Kidney (tissue), 14 donors: Measurements from ENCODE around the gene MACROD2. TPM values are rescaled to one million over a fixed set of nuclear protein-coding genes. Genes with fewer than 3 reads are reported as not detected.
A peak's percentile ranks its signal among the peaks of the same experiment; 100 is the strongest.

Experiments used
- DNase-seq, 5 donors: peaks; one replicate each; pipeline ENCODE4 v3.0.0-alpha.2; 2013 to 2020
- FAIRE-seq: peaks from 2 replicates; lab custom pipeline; 2012; peaks lifted over from hg19 to GRCh38; lab: Jason Lieb, UNC
- H3K27ac ChIP-seq, 2 donors: one replicate each; pipeline ENCODE4 v1.7.0; 2013; ENCODE audit warnings: low read depth in 2 of 2, low read length in 2 of 2, inconsistent platforms in 1 of 2
- H3K27me3 ChIP-seq: one replicate; pipeline ENCODE4 v1.7.1; 2013; ENCODE audit warnings: low read length, inconsistent platforms; ENCODE audit not compliant: control insufficient read depth, insufficient read depth
- H3K36me3 ChIP-seq, 3 donors: one replicate each; pipeline versions ENCODE4 v1.7.0 to v1.7.1; 2013; ENCODE audit warnings: low read length in 3 of 3, control low read depth in 1 of 3, inconsistent platforms in 1 of 3; ENCODE audit not compliant: insufficient read depth in 3 of 3, control insufficient read depth in 2 of 3
- H3K4me1 ChIP-seq, 3 donors: one replicate each; pipeline versions ENCODE4 v1.7.0 to v1.7.1; 2013; ENCODE audit warnings: low read length in 3 of 3, inconsistent platforms in 1 of 3, low read depth in 1 of 3; ENCODE audit not compliant: control insufficient read depth in 2 of 3, insufficient read depth in 2 of 3
- H3K4me3 ChIP-seq, 3 donors: one replicate each; pipeline versions ENCODE4 v1.7.0 to v1.8.1; 2013; ENCODE audit warnings: low read length in 3 of 3, control low read depth in 1 of 3, inconsistent platforms in 1 of 3
- H3K9ac ChIP-seq, 3 donors: one replicate each; pipeline versions ENCODE4 v1.7.0 to v1.7.1; 2013; ENCODE audit warnings: low read length in 3 of 3, control low read depth in 1 of 3, inconsistent platforms in 1 of 3
- H3K9me3 ChIP-seq, 3 donors: one replicate each; pipeline versions ENCODE4 v1.7.0 to v1.7.1; 2013; ENCODE audit warnings: low read length in 3 of 3, control low read depth in 1 of 3, inconsistent platforms in 1 of 3; ENCODE audit not compliant: control insufficient read depth in 2 of 3, insufficient read depth in 1 of 3
- intact Hi-C: fragments of 100-400 bp; cut with DNase I; formaldehyde crosslinking; loops from one replicate; pipeline ENCODE4 v1.11.1; 2022
- polyA plus RNA-seq: library from polyadenylated mRNA; stranded (reverse); fragments of 350-450 nt; fragmentation: Illumina TruSeq; extraction: RNeasy Lipid Tissue Mini Kit (QIAGEN cat#74804); gene quantifications from one replicate; pipeline ENCODE4 v1.2.3, GENCODE V29; 2014; ENCODE audit warnings: low read depth, low replicate concordance; ENCODE audit not compliant: insufficient read depth
- total RNA-seq: library from RNA; stranded (reverse); fragmentation: NEBNext Ultra II Directional; extraction: Animal tissue kit (Norgen Biotek cat#: 25700); gene quantifications from one replicate; pipeline ENCODE4 v1.2.1, GENCODE V29; 2021
- TF ChIP-seq, protein P1 (sequence below): IDR thresholded peaks from 3 replicates; pipeline ENCODE4 v1.5.1; 2012; ENCODE audit warnings: mild to moderate bottlenecking, moderate library complexity, borderline replicate concordance; ENCODE audit not compliant: insufficient read depth; ENCODE audit errors: extremely low read depth
- donor health status: control.
- donor health status: control.
- donor health status: control.
- donor health status: control.
- donor health status: control.
- donor health status: DM: yes; HTN: yes; CAD: no.
- donor health status: Normal renal cell carcinoma (clear cell type).

The MACROD2 gene
- total and polyA plus RNA-seq, 2 donors from 2014 or later: 3.0 to 10.0 TPM

DNA sequence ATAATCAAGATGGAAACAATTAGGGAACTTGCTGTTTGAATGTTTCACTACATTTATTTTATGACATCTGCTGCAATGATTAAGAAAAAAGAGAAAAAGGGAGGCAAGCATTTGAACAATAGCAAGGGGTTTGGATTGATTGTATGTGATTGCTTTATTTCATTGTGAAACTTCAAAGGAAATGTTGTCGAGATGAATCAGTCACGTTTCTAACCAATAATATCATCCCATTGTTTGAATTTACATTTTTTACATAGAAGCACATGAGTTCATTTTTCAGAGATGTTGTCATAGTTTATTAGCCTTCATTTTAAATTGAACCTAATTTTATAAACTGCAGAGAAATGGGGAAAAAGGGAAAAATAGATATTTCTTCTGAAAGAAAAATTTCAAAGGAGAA, 2006.0 kb downstream of the MACROD2 start:
- intact Hi-C loops: no loop called here
- H3K4me1 ChIP-seq: no peaks in the 10 kb centered on the region
- TF ChIP-seq, protein P1, sequence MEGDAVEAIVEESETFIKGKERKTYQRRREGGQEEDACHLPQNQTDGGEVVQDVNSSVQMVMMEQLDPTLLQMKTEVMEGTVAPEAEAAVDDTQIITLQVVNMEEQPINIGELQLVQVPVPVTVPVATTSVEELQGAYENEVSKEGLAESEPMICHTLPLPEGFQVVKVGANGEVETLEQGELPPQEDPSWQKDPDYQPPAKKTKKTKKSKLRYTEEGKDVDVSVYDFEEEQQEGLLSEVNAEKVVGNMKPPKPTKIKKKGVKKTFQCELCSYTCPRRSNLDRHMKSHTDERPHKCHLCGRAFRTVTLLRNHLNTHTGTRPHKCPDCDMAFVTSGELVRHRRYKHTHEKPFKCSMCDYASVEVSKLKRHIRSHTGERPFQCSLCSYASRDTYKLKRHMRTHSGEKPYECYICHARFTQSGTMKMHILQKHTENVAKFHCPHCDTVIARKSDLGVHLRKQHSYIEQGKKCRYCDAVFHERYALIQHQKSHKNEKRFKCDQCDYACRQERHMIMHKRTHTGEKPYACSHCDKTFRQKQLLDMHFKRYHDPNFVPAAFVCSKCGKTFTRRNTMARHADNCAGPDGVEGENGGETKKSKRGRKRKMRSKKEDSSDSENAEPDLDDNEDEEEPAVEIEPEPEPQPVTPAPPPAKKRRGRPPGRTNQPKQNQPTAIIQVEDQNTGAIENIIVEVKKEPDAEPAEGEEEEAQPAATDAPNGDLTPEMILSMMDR: no peak
- H3K4me3 ChIP-seq: no peak overlapping the region
- H3K9me3 ChIP-seq: peaks cover 0 to 11% (median 2%) of the 10 kb centered on the region in 3 donors
- no peak for FAIRE-seq
- H3K36me3 ChIP-seq: no peaks in the 10 kb centered on the region
- no peak overlapping the region for H3K9ac ChIP-seq
- H3K27me3 ChIP-seq: no peaks in the 10 kb centered on the region
- H3K27ac ChIP-seq: no peak overlapping the region
- no peak for DNase-seq

DNA sequence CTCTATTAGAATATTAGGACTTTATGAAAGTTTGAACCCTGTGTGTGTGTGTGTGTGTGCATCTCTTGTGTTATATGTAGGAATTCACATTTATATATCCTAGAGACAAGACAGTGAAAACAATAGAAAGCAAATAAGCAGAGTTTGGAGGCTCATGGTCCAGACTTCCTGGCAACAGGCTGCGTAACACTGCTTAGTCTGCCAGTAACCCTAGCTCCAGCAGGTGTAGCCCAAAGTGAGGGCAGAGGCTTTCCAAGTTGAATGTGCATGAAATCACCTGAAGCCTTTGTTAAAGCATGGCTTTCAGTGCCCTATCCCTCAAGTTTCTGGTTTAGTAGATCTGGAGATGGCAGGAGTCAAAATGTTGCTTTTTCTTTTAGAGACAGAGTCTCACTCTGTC, 2008.0 kb downstream of the MACROD2 start:
- Histone ChIP-seq H3K27me3 (no peaks in the 10 kb centered on the region), H3K9me3 (no peaks in the 10 kb centered on the region), H3K4me3 (no peak overlapping the region), H3K9ac (no peak overlapping the region), H3K36me3 (no peaks in the 10 kb centered on the region), H3K4me1 (no peaks in the 10 kb centered on the region), H3K27ac (no peak overlapping the region)
- intact Hi-C loops: no loop called here
- TF ChIP-seq, protein P1: no peak
- FAIRE-seq (no peak), DNase-seq (no peak)

DNA sequence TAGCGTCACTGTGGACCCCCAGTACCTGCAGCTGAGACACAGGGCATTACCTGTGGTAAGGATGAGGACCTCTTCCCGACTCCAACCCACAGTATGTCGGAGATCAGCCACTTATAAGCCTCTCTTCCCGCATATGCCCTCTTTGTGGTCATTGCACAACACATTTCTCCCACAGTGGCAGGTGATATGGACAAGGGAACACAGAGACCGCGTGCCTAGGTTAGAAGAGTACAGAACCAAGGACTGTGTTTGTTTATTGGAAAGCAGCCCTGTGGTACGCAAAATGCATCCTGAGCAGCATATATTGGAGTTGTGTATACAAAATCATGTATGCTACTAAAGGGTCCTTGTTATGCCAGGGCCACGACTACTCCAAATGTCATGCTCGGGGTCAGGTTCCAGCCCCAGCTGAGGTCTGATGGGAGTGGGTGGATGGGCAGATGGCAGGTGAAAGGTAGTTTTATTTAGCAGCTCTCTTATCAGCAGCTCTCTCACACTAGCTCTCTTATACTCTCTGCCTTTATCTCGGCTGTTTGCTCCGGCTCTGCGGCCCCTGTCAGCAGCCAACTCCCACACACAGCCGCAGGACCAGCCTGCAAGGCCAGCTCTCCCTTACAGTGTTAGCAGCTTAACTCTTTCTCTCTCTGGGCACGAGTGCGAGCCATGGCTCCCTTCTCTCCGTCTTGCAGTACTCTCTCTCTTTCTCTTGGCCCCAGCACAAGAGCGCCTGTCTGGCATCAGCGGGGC, 2009.0 kb downstream of the MACROD2 start:
- H3K36me3 ChIP-seq: no peaks in the 10 kb centered on the region
- no peak for FAIRE-seq
- no peaks in the 10 kb centered on the region for H3K4me1 ChIP-seq
- intact Hi-C loops: no loop called here
- peak in 3 of 5 donors; percentile 11 to 18 (median 12) for DNase-seq
- no peak overlapping the region for H3K4me3 ChIP-seq
- H3K27ac ChIP-seq: no peak overlapping the region
- H3K27me3 ChIP-seq: no peaks in the 10 kb centered on the region
- TF ChIP-seq, protein P1: no peak
- no peaks in the 10 kb centered on the region for H3K9me3 ChIP-seq
- H3K9ac ChIP-seq: no peak overlapping the region
